ENCODE data around the gene DUSP22. TPM values are rescaled to one million over a fixed set of nuclear protein-coding genes. Genes with fewer than 3 reads are reported as not detected.

The DUSP22 gene
- polyA plus RNA-seq, 3 donors, result 107 to 120 (median 117) TPM

DNA sequence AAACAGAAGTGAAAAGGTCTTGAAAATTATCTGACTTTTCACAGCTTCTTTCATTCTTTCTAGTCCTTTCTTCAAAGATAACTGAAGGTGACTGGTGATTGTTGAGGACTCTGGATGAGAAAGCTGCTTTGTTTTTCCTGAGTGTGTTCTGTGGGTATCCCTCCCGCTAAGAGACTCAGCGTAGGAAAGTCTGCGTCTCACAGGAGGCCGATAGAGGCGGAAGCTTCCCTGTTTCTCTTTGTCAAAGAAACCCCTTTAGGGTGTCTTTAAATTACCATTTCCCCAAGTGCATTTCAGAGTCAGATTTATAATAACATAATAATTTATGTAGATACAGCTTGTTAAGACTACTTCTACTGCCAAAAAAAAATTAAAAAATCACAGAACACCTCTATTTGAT is 68.1 kb downstream of the DUSP22 start:
- no CpG with 5 or more reads among the region's 5 CpGs for WGBS (ENCODE audit: insufficient coverage)
- H3K27me3 ChIP-seq (ENCODE audit: control insufficient read depth in 2 of 2, insufficient read depth in 2 of 2, low read length in 2 of 2), result no peaks in the 10 kb centered on the region
- Mint-ChIP-seq H3K4me1 (peaks cover 20% of the 10 kb centered on the region), H3K27me3 (ENCODE audit: low read depth in 3 of 3) (peaks cover 3 to 12% (median 8%) of the 10 kb centered on the region in 3 donors), H3K4me3 (no peak overlapping the region), H3K9me3 (peaks cover 10 to 34% (median 23%) of the 10 kb centered on the region in 7 donors), H3K27ac (no peak overlapping the region), H3K36me3 (peaks cover 3 to 13% of the 10 kb centered on the region in 2 donors)
- no peaks in the 10 kb centered on the region for H4K20me1 ChIP-seq (ENCODE audit: insufficient read depth, low read length)
- no peak overlapping the region for H3K27ac ChIP-seq (ENCODE audit: low read depth in 1 of 2, low read length in 2 of 2)
- H3K9me3 ChIP-seq (replicated peaks in 1 of 2; ENCODE audit: control insufficient read depth in 1 of 2, insufficient read depth in 1 of 2, low read length in 2 of 2), result peaks cover 8 to 20% of the 10 kb centered on the region in 2 donors
- no peak overlapping the region for H3K4me2 ChIP-seq (replicated peaks; ENCODE audit: extremely low read depth, low read length, poor library complexity, severe bottlenecking)
- TF ChIP-seq, protein P1, sequence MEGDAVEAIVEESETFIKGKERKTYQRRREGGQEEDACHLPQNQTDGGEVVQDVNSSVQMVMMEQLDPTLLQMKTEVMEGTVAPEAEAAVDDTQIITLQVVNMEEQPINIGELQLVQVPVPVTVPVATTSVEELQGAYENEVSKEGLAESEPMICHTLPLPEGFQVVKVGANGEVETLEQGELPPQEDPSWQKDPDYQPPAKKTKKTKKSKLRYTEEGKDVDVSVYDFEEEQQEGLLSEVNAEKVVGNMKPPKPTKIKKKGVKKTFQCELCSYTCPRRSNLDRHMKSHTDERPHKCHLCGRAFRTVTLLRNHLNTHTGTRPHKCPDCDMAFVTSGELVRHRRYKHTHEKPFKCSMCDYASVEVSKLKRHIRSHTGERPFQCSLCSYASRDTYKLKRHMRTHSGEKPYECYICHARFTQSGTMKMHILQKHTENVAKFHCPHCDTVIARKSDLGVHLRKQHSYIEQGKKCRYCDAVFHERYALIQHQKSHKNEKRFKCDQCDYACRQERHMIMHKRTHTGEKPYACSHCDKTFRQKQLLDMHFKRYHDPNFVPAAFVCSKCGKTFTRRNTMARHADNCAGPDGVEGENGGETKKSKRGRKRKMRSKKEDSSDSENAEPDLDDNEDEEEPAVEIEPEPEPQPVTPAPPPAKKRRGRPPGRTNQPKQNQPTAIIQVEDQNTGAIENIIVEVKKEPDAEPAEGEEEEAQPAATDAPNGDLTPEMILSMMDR (IDR thresholded peaks at IDR 0.05), result no peak
- intact Hi-C loops (cut with micrococcal nuclease), result no loop called here
- H2AFZ ChIP-seq (ENCODE audit: insufficient read depth, low read depth, low read length, poor library complexity, severe bottlenecking), result no peak overlapping the region
- no peak overlapping the region for H3K4me3 ChIP-seq (replicated peaks in 1 of 3; ENCODE audit: low read depth in 2 of 3, low read length in 3 of 3)
- no peak overlapping the region for H3K9ac ChIP-seq (ENCODE audit: insufficient read depth, low read length, poor library complexity, severe bottlenecking)
- DNase-seq, result no peak
- peaks cover 20 to 24% of the 10 kb centered on the region in 2 donors for H3K4me1 ChIP-seq (ENCODE audit: control insufficient read depth in 1 of 2, insufficient read depth in 2 of 2, low read length in 2 of 2)
- H3K36me3 ChIP-seq (replicated peaks in 1 of 2; ENCODE audit: control insufficient read depth in 1 of 2, insufficient read depth in 2 of 2, low read length in 2 of 2), result no peaks in the 10 kb centered on the region
- H3K79me2 ChIP-seq (ENCODE audit: insufficient read depth, low read length), result no peaks in the 10 kb centered on the region

DNA sequence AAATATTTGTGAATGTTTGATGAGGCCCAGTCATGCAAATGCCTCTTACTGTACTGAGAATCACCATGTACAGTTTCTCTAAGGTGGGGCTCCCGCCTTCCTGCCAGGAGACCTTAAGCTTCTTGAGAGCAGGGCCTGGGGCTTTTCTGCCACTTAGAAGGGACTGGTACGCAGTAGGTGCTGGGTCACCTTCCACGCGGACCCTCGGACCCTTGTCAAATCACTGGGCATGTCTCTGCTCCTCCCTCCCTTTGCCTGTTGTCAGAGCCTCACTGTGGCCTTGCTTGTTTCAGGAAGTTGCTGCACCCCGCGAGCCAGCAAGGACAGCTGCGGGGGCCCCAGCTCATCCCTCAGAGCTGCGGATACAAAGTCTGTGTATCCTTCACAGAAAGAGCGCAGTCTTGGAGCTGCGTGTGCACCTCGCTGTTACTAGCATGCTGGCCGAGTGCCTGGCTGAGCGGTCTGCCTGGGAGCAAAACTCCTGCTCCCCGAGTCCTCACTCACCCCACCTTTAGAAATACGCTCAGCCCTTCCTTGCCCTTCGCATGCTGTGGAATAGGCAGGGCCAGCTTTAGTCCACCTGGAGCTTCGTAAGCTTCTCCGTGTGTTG is 68.6 kb downstream of the DUSP22 start:
- H4K20me1 ChIP-seq (ENCODE audit: insufficient read depth, low read length), result no peaks in the 10 kb centered on the region
- no peak overlapping the region for H3K9ac ChIP-seq (ENCODE audit: insufficient read depth, low read length, poor library complexity, severe bottlenecking)
- H3K4me3 ChIP-seq (replicated peaks in 1 of 3; ENCODE audit: low read depth in 2 of 3, low read length in 3 of 3), result no peak overlapping the region
- Mint-ChIP-seq H3K27me3 (ENCODE audit: low read depth in 3 of 3) (peaks cover 5 to 13% (median 12%) of the 10 kb centered on the region in 3 donors), H3K4me1 (peaks cover 16% of the 10 kb centered on the region), H3K27ac (peak overlapping the region in 1 of 7 donors; percentile 4), H3K9me3 (peaks cover 10 to 38% (median 23%) of the 10 kb centered on the region in 7 donors), H3K4me3 (no peak overlapping the region), H3K36me3 (peaks cover 3 to 13% of the 10 kb centered on the region in 2 donors)
- H3K27ac ChIP-seq (ENCODE audit: low read depth in 1 of 2, low read length in 2 of 2), result no peak overlapping the region
- no peak for DNase-seq
- peaks cover 8 to 20% of the 10 kb centered on the region in 2 donors for H3K9me3 ChIP-seq (replicated peaks in 1 of 2; ENCODE audit: control insufficient read depth in 1 of 2, insufficient read depth in 1 of 2, low read length in 2 of 2)
- TF ChIP-seq, protein P1 (IDR thresholded peaks at IDR 0.05), result no peak
- H3K36me3 ChIP-seq (replicated peaks in 1 of 2; ENCODE audit: control insufficient read depth in 1 of 2, insufficient read depth in 2 of 2, low read length in 2 of 2), result no peaks in the 10 kb centered on the region
- H3K4me1 ChIP-seq (ENCODE audit: control insufficient read depth in 1 of 2, insufficient read depth in 2 of 2, low read length in 2 of 2), result peaks cover 15 to 19% of the 10 kb centered on the region in 2 donors
- no peaks in the 10 kb centered on the region for H3K27me3 ChIP-seq (ENCODE audit: control insufficient read depth in 2 of 2, insufficient read depth in 2 of 2, low read length in 2 of 2)
- intact Hi-C loops (cut with micrococcal nuclease), result no loop called here
- no peak overlapping the region for H2AFZ ChIP-seq (ENCODE audit: insufficient read depth, low read depth, low read length, poor library complexity, severe bottlenecking)
- H3K4me2 ChIP-seq (replicated peaks; ENCODE audit: extremely low read depth, low read length, poor library complexity, severe bottlenecking), result no peak overlapping the region
- 76% methylated on average over 19 of the region's 19 CpGs for WGBS (ENCODE audit: insufficient coverage)
- no peaks in the 10 kb centered on the region for H3K79me2 ChIP-seq (ENCODE audit: insufficient read depth, low read length)

Measured in CD14-positive monocyte (primary cell).